A549 treated with AZD9567 at 1 μM for 4 hours (cell line): ENCODE data around the gene SBNO2. TPM values are rescaled to one million over a fixed set of nuclear protein-coding genes. Genes with fewer than 3 reads are reported as not detected.

ENCODE experiments used
- total RNA-seq: library from RNA; stranded (reverse); fragments of 200-300 nt; extraction: Qiagen RNA extraction; gene quantifications from 5 replicates; pipeline ENCODE4 v1.2.3, GENCODE V29; 2022; ENCODE audit not compliant: insufficient read depth

SBNO2 gene, protein sequence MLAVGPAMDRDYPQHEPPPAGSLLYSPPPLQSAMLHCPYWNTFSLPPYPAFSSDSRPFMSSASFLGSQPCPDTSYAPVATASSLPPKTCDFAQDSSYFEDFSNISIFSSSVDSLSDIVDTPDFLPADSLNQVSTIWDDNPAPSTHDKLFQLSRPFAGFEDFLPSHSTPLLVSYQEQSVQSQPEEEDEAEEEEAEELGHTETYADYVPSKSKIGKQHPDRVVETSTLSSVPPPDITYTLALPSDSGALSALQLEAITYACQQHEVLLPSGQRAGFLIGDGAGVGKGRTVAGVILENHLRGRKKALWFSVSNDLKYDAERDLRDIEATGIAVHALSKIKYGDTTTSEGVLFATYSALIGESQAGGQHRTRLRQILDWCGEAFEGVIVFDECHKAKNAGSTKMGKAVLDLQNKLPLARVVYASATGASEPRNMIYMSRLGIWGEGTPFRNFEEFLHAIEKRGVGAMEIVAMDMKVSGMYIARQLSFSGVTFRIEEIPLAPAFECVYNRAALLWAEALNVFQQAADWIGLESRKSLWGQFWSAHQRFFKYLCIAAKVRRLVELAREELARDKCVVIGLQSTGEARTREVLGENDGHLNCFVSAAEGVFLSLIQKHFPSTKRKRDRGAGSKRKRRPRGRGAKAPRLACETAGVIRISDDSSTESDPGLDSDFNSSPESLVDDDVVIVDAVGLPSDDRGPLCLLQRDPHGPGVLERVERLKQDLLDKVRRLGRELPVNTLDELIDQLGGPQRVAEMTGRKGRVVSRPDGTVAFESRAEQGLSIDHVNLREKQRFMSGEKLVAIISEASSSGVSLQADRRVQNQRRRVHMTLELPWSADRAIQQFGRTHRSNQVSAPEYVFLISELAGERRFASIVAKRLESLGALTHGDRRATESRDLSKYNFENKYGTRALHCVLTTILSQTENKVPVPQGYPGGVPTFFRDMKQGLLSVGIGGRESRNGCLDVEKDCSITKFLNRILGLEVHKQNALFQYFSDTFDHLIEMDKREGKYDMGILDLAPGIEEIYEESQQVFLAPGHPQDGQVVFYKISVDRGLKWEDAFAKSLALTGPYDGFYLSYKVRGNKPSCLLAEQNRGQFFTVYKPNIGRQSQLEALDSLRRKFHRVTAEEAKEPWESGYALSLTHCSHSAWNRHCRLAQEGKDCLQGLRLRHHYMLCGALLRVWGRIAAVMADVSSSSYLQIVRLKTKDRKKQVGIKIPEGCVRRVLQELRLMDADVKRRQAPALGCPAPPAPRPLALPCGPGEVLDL (N-terminal part only)
- total RNA-seq: 21.9 to 34.8 TPM (median 32.8 TPM) in 5 replicates

DNA sequence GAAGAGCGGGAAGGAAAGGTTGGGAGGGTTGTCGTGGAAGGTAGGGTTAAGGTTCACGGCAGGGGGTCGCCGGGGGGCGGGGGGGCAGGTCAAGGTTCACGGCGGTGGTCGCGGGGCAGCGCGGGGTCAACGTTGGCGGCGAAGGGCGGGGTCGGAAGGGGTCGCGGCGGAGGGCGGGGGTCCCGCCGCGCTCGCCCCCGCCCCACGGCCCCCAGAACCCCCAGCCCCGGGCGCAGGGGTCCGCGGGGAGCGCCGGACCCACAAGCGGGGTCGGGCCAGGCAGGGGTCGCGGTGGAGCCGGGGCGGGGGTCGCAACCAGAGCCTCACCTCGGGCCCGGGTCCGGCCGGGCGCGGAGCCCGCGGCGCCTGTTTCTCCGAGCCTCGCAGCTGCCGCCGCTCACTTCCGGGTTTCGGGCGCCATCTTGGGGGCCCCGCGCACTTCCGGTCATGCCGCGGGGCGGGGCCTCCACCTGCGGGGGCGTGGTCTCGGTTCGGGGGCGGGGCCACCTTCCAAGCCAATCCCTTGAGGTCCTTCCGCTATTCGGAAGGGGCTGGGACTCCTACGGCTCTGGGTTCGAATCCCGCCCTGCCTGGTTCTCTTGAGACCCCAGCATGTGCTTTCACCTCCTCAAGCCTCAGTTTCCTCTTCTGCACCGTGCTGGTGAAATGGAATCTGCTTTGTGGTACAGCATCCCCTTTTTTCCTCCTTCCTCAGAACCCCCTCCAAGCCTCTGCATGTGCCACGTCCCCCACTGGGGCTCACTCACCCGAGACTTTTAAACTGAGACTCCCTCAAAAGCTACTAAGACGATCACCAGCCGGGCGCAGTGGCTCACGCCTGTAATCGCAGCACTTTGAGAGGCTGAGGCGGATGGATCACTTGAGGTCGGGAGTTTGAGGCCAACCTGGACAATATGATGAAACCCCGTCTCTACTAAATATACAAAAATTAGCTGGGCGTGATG is at the start of gene SBNO2:
Gene SBNO2, minus strand, starts transcription at position 424 of the 965 bp plus-strand sequence. CDS start 19,992 bp downstream, outside the sequence.

DNA sequence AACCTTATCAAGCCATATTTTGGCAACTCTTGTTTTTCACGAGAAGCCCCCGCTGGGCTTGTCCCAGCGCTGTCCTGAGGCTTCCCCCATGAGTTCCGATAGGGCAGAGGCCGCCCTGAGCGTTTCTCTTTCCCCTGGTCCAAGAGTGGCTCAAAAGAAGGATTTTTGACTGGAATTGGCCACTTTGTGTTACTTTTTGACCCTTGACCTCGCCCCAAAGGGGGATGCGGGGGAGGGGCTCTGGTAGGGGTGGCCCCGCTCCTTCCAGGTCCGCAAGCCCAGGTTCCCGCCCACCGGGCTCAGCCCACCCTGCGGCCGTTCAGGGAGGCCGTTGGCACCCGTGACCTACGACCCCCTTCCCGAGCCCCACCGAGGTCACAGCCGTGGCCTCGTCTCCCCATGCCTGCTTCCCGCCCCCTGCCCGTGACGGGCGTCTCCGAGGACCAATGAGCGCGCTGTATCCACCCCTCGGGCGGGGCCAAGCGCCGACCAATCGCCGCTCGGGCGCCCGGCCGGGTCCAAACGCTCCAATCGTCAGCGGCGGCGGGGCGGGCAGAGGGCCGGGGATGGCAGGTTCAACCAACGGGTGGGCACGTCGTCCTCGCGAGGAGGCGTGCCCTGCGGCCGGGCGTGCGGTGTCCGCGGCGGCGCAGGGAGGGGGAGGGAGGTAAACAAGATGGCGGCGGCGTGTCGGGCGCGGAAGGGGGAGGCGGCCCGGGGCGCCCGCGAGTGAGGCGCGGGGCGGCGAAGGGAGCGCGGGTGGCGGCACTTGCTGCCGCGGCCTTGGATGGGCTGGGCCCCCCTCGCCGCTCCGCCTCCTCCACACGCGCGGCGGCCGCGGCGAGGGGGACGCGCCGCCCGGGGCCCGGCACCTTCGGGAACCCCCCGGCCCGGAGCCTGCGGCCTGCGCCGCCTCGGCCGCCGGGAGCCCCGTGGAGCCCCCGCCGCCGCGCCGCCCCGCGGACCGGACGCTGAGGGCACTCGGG is 31.3 kb upstream of the SBNO2 start, which contains the start of gene STK11:
Gene STK11, plus strand, starts transcription at position 665 of the 986 bp plus-strand sequence. CDS start 1,136 bp downstream, outside the sequence.

DNA sequence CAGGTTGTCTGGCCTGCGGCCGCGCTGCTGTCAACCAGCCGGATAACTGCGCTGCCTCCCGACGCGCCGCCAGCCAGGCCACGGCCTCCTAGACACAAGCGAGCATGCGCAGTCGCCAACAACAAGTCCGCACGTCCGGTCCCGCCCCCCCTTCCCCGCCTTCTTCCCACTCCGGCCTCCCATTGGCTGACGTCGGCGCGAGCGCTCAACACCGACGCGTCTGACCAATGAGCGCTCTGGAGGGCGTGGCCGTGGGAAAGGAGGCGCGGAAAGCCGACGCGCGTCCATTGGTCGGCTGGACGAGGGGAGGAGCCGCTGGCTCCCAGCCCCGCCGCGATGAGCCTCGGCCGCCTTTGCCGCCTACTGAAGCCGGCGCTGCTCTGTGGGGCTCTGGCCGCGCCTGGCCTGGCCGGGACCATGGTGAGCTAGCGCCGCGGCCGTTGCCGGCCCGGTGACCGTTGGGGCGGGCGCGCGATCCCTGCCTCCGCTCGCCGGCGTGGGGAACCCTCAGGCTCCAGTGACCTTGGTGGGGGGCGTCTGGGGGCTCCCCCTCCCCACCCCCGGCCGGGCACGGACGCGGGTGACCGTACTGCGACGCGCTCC is 70.3 kb downstream of the SBNO2 start, which contains the start of gene GPX4:
Gene GPX4, plus strand, starts transcription at position 287 of the 603 bp plus-strand sequence. Its CDS starts 50 bp downstream, at position 337.

DNA sequence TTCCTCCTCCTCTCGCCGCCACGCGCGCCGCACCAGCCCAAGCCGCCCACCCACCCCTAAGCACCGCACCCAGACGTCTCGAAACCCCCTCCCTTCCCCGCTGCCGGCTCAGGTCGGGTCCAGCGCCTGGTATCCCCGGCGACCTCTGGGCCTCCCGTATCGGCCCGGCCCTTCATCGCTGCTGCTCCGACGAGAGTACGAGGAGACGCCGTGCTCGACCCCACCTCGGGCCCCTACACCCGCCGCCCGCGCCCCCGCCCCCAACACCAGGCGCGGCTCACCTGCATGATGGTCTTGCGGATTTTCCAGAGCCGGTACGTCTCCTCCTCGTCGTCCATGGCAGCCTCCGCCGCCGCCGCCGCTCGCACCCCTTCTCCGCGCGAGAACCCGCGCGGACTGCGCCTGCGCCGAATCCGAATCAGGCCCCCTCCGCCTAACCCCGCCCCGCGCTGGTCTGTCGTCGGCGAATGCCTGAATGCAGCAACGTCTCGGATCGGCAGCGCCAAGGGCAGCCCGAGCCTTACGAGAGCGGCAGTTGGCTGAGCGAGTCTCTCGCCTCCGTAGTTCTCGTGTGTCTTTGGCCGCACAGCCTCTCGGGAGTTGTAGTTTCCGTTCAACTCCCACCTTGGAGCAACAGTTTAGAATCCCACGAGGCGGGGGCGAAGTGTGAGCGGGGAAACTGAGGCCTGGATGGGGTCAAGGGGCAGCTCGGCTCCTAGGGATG is 78.9 kb downstream of the SBNO2 start, which contains the start of gene POLR2E:
Gene POLR2E, minus strand, starts transcription at position 398 of the 724 bp plus-strand sequence. Its CDS starts 60 bp downstream, at position 338.

DNA sequence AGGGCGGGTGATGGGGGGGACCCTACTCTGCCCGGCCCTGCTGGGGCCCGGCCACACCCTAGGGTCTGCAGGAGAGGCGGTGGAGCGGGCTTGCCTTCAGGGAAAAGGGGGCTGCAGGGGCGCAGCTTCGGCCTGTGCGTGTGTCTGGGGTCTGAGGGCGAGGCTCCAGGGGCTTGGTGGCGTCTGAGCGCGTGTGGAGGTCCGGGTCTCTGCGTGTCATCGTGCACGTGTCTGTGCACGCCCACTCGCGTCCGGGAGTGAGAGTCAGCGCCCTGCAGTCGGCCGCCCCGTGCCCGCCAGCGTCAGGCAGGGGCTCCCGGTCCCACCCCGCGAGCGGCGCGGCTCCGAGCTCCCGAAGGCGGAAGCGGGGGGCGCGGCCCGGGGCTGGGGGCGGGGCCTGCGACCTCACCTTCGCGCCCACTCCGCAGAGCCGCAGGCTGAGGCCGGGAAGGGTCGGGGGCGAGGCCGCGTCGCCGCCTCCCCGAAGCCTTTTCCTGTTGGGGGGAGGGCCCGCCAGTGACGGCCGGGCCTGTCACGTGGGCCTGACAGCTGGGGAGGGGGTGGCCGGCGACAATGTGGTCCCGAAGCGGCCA is 107.2 kb downstream of the SBNO2 start, which contains the start of gene ARHGAP45:
Gene ARHGAP45, plus strand, starts transcription at position 420 of the 593 bp plus-strand sequence. CDS start 239 bp downstream, outside the sequence.

Other genes starting within 250 kb of the SBNO2 start
- gene ARID3A, start 248.2 kb downstream of the SBNO2 start, total RNA-seq: 3.2 to 5.1 TPM (median 3.9 TPM) in 5 replicates
- gene WDR18, start 189.9 kb downstream of the SBNO2 start, total RNA-seq: 45.2 to 72.8 TPM (median 66.3 TPM) in 5 replicates
- 2.0 to 3.7 TPM (median 3.3 TPM) in 4 of 5 replicates, not detected in the other for gene GRIN3B, start 173.8 kb downstream of the SBNO2 start, total RNA-seq
- gene TMEM259, start 153.1 kb downstream of the SBNO2 start, total RNA-seq: 81.7 to 126 TPM (median 123 TPM) in 5 replicates
- gene RNU6-2, start 152.7 kb downstream of the SBNO2 start, total RNA-seq: not detected in 5 replicates
- gene CNN2, start 147.7 kb downstream of the SBNO2 start, total RNA-seq: 59.2 to 96.5 TPM (median 67.0 TPM) in 5 replicates
- 11.2 to 16.3 TPM (median 13.7 TPM) in 5 replicates for gene ABCA7, start 134.2 kb downstream of the SBNO2 start, total RNA-seq
- 2.6 to 3.2 TPM (median 2.9 TPM) in 5 replicates for gene ARHGAP45, start 107.1 kb downstream of the SBNO2 start, total RNA-seq
- 209 to 249 TPM (median 237 TPM) in 5 replicates for gene POLR2E, start 78.9 kb downstream of the SBNO2 start, total RNA-seq
- gene GPX4, start 70.3 kb downstream of the SBNO2 start, total RNA-seq: 423 to 497 TPM (median 483 TPM) in 5 replicates
- gene STK11, start 31.5 kb upstream of the SBNO2 start, total RNA-seq: 23.6 to 38.2 TPM (median 35.2 TPM) in 5 replicates
- 4.1 to 4.9 TPM (median 4.9 TPM) in 5 replicates for gene CBARP, start 63.7 kb upstream of the SBNO2 start, total RNA-seq
- 73.2 to 172 TPM (median 163 TPM) in 5 replicates for gene ATP5F1D, start 67.5 kb upstream of the SBNO2 start, total RNA-seq
- 37.1 to 51.8 TPM (median 48.1 TPM) in 5 replicates for gene MIDN, start 74.3 kb upstream of the SBNO2 start, total RNA-seq
- 117 to 198 TPM (median 123 TPM) in 5 replicates for gene CIRBP, start 95.1 kb upstream of the SBNO2 start, total RNA-seq
- 41.0 to 95.6 TPM (median 76.7 TPM) in 5 replicates for gene FAM174C, start 101.3 kb upstream of the SBNO2 start, total RNA-seq
- 1.1 to 2.1 TPM (median 1.6 TPM) in 4 of 5 replicates, not detected in the other for gene EFNA2, start 111.6 kb upstream of the SBNO2 start, total RNA-seq
- gene NDUFS7, start 209.6 kb upstream of the SBNO2 start, total RNA-seq: 72.8 to 98.9 TPM (median 75.7 TPM) in 5 replicates
- 32.7 to 46.1 TPM (median 41.7 TPM) in 5 replicates for gene GAMT, start 227.3 kb upstream of the SBNO2 start, total RNA-seq
- 66.2 to 95.9 TPM (median 93.7 TPM) in 5 replicates for gene DAZAP1, start 233.3 kb upstream of the SBNO2 start, total RNA-seq